ENCODE measurements around the gene PTPRN2.
"Not testable (repeated sequence)": the region's sequence is repeated elsewhere in the genome, so short reads cannot be mapped to it uniquely, and the experiment has no call there.

The PTPRN2 gene

GRCh38 chr7:157848508-157849340 is 738.9 kb downstream of the PTPRN2 start:
- Mint-ChIP-seq H3K4me3 (no peak overlapping the region), H3K4me1 (peaks cover 22% of the 10 kb centered on the region), H3K27ac (no peak overlapping the region), H3K27me3 (no peaks in the 10 kb centered on the region), H3K36me3 (no peaks in the 10 kb centered on the region), H3K9me3 (no peaks in the 10 kb centered on the region)

GRCh38 chr7:157847756-157848487 is 739.7 kb downstream of the PTPRN2 start:
- H3K27ac Mint-ChIP-seq, H3K9me3 Mint-ChIP-seq, H3K27me3 Mint-ChIP-seq, H3K36me3 Mint-ChIP-seq, H3K4me3 Mint-ChIP-seq: not testable (repeated sequence)
- peaks cover 22% of the 10 kb centered on the region for H3K4me1 Mint-ChIP-seq

DNA sequence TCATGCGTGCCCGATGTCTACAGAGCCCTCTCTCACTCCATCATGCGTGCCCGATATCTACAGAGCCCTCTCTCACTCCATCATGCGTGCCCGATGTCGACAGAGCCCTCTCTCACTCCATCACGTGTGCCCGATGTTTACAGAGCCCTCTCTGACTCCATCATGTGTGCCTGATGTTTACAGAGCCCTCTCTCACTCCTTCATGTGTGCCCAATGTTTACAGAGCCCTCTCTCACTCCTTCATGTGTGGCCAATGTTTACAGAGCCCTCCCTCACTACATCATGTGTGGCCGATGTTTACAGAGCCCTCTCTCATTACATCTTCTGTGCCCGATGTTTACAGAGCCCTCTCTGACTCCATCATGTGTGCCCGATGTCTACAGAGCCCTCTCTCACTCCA is 740.9 kb downstream of the PTPRN2 start:
- H3K4me3 Mint-ChIP-seq, H3K9me3 Mint-ChIP-seq, H3K36me3 Mint-ChIP-seq, H3K27me3 Mint-ChIP-seq, H3K27ac Mint-ChIP-seq: not testable (repeated sequence)
- H3K4me1 Mint-ChIP-seq, result peaks cover 14% of the 10 kb centered on the region

DNA sequence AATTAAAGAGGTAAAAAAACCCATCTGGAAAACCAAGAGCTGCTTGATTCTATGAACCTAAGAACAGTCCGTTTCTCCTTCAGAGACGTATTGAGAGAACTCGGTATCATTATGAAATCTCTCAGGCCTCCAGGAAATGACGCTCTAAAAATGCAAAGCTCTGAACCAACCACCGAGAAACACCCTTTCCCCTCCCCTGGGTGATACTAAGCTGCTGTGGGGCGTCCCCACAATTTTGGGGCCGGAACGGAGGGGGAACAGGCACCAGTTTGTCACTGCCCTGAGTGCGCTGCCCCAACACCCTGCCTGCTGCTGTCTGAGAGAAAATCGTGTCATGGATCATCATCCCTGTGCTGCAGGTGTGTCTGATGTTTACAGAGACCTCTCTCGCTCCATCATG is 741.4 kb downstream of the PTPRN2 start:
- no peak overlapping the region for H3K27ac Mint-ChIP-seq
- H3K27me3 Mint-ChIP-seq, result no peaks in the 10 kb centered on the region
- H3K4me3 Mint-ChIP-seq, result no peak overlapping the region
- no peaks in the 10 kb centered on the region for H3K36me3 Mint-ChIP-seq
- H3K9me3 Mint-ChIP-seq, result no peaks in the 10 kb centered on the region
- peaks cover 9% of the 10 kb centered on the region for H3K4me1 Mint-ChIP-seq

- H3K4me1 Mint-ChIP-seq, result no peaks in the 10 kb centered on the region
- no peaks in the 10 kb centered on the region for H3K36me3 Mint-ChIP-seq
- no peak overlapping the region for H3K27ac Mint-ChIP-seq
- no peaks in the 10 kb centered on the region for H3K9me3 Mint-ChIP-seq
- H3K27me3 Mint-ChIP-seq, result no peaks in the 10 kb centered on the region
- no peak overlapping the region for H3K4me3 Mint-ChIP-seq
Measured at GRCh38 chr7:157845203-157845835, 742.3 kb downstream of the PTPRN2 start.

- no peaks in the 10 kb centered on the region for H3K4me1 Mint-ChIP-seq
- H3K27me3 Mint-ChIP-seq, result no peaks in the 10 kb centered on the region
- H3K9me3 Mint-ChIP-seq, result no peaks in the 10 kb centered on the region
- no peak overlapping the region for H3K27ac Mint-ChIP-seq
- H3K4me3 Mint-ChIP-seq, result no peak overlapping the region
- H3K36me3 Mint-ChIP-seq, result no peaks in the 10 kb centered on the region
Measured at GRCh38 chr7:157844611-157845010, 743.0 kb downstream of the PTPRN2 start.

- Mint-ChIP-seq H3K27ac (no peak overlapping the region), H3K36me3 (no peaks in the 10 kb centered on the region), H3K4me1 (no peaks in the 10 kb centered on the region), H3K9me3 (no peaks in the 10 kb centered on the region), H3K27me3 (no peaks in the 10 kb centered on the region), H3K4me3 (no peak overlapping the region)
Measured at GRCh38 chr7:157844141-157844540, 743.5 kb downstream of the PTPRN2 start.

GRCh38 chr7:157843336-157844140 is 744.1 kb downstream of the PTPRN2 start:
- Mint-ChIP-seq H3K27ac (no peak overlapping the region), H3K9me3 (no peaks in the 10 kb centered on the region), H3K4me1 (no peaks in the 10 kb centered on the region), H3K4me3 (no peak overlapping the region), H3K27me3 (no peaks in the 10 kb centered on the region), H3K36me3 (no peaks in the 10 kb centered on the region)

GRCh38 chr7:157841773-157842370 is 745.8 kb downstream of the PTPRN2 start:
- no peaks in the 10 kb centered on the region for H3K36me3 Mint-ChIP-seq
- H3K4me1 Mint-ChIP-seq, result no peaks in the 10 kb centered on the region
- no peaks in the 10 kb centered on the region for H3K27me3 Mint-ChIP-seq
- no peak overlapping the region for H3K4me3 Mint-ChIP-seq
- H3K9me3 Mint-ChIP-seq, result no peaks in the 10 kb centered on the region
- H3K27ac Mint-ChIP-seq, result no peak overlapping the region

GRCh38 chr7:157840914-157841772 is 746.5 kb downstream of the PTPRN2 start:
- Mint-ChIP-seq H3K4me3 (no peak overlapping the region), H3K9me3 (no peaks in the 10 kb centered on the region), H3K27ac (no peak overlapping the region), H3K27me3 (no peaks in the 10 kb centered on the region), H3K4me1 (no peaks in the 10 kb centered on the region), H3K36me3 (no peaks in the 10 kb centered on the region)

DNA sequence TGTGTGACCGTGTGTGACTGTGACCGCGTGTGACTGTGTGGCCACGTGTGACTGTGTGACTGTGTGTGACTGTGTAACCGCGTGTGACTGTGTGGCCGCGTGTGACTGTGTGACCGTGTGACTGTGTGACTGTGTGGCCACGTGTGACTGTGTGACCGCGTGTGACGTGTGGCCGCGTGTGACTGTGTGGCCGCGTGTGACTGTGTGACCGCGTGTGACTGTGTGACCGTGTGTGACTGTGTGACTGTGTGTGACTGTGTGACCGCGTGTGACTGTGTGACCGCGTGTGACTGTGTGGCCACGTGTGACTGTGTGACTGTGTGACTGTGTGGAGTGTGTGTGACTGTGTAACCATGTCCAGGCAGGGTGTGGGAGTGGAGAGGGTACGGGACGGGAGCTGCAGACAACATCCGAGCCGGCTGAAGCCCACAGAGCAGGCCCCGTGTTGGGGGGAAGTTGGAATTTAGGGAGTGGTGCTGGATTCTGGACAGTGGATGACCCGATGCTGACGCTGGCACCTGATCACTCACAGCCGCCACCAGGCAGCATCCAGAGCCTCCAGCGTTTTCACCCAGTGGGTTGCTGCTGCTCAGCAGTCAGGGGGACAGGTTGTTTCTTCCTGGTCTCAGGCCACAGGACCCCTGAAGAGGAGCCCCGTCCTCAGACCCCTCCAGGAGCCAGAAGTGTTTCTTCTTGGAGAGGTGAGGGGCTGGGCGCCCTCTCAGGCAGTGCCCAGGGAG is 747.3 kb downstream of the PTPRN2 start:
- Mint-ChIP-seq H3K27ac (no peak overlapping the region), H3K4me3 (no peak overlapping the region), H3K9me3 (no peaks in the 10 kb centered on the region), H3K4me1 (no peaks in the 10 kb centered on the region), H3K36me3 (no peaks in the 10 kb centered on the region), H3K27me3 (no peaks in the 10 kb centered on the region)

DNA sequence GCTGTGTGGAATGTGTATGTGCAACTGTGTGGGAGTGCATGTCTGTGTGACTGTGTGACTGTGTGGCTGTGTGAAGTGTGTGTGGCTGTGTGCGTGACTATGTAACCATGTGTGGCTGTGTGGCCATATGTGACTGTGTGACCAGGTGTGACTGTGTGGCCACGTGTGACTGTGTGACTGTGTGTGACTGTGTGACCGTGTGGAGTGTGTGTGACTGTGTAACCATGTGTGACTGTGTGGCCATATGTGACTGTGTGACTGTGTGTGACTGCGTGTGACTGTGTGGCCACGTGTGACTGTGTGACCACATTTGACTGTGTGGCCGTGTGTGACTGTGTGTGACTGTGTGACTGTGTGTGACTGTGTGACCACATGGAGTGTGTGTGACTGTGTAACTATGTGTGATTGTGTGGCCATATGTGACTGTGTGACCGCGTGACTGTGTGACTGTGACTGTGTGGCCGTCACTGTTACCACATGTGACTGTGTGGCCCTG is 747.9 kb downstream of the PTPRN2 start:
- no peaks in the 10 kb centered on the region for H3K27me3 Mint-ChIP-seq
- no peak overlapping the region for H3K4me3 Mint-ChIP-seq
- no peak overlapping the region for H3K27ac Mint-ChIP-seq
- H3K36me3 Mint-ChIP-seq, result no peaks in the 10 kb centered on the region
- no peaks in the 10 kb centered on the region for H3K9me3 Mint-ChIP-seq
- H3K4me1 Mint-ChIP-seq, result no peaks in the 10 kb centered on the region

DNA sequence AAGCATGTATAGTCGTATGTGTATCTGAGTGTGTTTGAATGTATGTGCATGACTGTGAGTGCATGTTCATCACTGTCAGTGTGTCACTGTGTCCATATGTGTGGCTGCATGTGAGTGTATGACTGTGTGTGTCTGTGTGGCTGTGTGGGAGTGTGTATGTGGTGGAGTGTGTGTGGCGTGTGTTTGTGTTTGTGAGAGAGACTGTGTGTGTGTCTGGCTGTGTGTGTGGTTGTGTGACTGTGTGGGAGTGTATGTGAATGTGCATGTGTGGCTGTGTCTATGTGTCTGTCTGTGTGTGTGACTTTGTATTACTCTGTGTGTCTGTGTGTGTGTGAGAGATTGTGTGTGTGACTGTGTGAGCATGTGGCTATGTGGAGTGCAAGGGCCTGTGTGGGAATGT is 748.4 kb downstream of the PTPRN2 start:
- Mint-ChIP-seq H3K27me3 (no peaks in the 10 kb centered on the region), H3K9me3 (no peaks in the 10 kb centered on the region), H3K4me1 (no peaks in the 10 kb centered on the region), H3K4me3 (no peak overlapping the region), H3K27ac (no peak overlapping the region), H3K36me3 (no peaks in the 10 kb centered on the region)

DNA sequence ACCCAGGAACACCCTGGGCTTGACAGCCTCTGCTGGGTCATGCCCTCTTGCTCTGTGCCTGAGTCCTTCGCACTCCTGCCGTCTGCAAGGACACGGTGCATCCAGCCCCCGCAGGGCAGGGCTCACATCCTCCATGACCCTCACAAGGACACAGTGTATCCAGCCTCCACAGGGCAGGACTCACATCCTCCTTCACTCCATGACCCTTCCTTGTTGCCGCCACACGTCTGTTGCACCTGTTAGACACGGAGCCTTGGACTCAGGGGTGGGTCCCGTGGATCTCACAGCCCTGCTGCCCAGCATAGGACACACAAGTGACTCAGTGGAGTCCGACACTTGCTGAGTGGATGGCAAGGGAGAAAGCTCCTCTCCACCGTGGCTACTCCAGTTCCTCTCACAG is 750.1 kb downstream of the PTPRN2 start:
- no peaks in the 10 kb centered on the region for H3K36me3 Mint-ChIP-seq
- no peaks in the 10 kb centered on the region for H3K9me3 Mint-ChIP-seq
- no peak overlapping the region for H3K4me3 Mint-ChIP-seq
- no peak overlapping the region for H3K27ac Mint-ChIP-seq
- peaks cover 2% of the 10 kb centered on the region for H3K4me1 Mint-ChIP-seq
- H3K27me3 Mint-ChIP-seq, result no peaks in the 10 kb centered on the region
